NCI-H2107 (cell line): ENCODE results near the gene SRCIN1.

Experiments
- DNase-seq: peaks from one replicate; lab custom pipeline; 2025; lab: John Stamatoyannopoulos, UW

The SRCIN1 gene

GRCh38 chr17:38616361-38616760 lies 10.6 kb upstream of the SRCIN1 start:
- no peak for DNase-seq

- peak; percentile 67 for DNase-seq
Observed at GRCh38 chr17:38613981-38614779, 8.4 kb upstream of the SRCIN1 start.

- DNase-seq, result no peak
Observed at GRCh38 chr17:38613525-38613980, 7.8 kb upstream of the SRCIN1 start.

DNA sequence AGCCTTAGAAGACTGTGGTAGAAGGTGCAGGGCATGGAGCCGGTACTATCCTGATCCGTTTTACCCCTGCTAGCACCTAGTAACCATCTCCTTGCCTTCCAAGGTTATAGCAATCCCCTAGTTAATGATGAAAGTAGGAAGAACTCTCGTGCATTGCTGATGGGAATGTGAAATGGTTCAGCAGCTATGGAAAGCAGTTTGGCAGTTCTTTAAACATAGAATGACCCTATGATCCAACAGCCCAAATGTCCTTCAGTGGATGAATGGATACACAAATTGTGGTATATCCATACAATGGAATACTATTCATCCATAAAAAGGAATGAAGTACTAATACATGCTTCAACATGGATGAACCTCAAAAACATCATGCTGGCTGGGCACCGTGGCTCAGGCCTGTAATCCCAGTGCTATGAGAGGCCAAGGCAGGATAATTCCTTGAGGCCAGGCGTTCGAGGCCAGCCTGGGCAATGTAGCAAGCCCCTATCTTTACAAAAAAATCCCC lies 6.2 kb upstream of the SRCIN1 start:
- DNase-seq, result no peak

DNA sequence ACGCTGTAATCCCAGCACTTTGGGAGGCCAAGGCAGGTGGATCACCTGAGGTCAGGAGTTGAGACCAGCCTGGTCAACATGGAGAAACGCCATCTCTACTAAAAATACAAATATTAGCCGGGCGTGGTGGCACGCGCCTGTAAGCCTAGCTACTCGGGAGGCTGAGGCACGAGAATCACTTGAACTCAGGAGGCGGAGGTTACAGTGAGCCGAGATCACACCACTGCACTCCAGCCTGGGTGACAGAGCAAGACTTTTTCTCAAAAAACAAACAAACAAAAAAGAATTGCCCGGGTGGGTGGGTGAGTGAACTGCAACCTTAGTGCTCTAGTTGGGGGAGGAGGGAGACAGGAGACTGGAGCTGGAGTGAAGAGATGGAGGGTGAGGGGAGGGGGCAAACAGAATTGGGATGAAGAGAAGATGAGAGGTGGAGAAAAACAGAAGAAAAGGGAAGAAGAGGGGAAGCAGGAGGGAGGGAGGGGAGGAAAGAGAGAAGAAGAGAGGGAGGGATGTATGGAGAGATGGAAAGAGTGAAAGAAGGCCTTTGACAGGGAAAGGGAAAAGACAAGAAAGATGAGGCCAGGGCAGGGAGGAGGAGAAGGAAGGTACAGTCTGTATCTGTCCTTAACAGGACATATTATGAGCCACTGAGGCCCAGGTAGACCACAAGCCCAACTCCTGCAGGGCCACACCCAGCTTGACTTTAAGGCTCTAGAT lies 5.5 kb upstream of the SRCIN1 start:
- DNase-seq, result no peak

DNA sequence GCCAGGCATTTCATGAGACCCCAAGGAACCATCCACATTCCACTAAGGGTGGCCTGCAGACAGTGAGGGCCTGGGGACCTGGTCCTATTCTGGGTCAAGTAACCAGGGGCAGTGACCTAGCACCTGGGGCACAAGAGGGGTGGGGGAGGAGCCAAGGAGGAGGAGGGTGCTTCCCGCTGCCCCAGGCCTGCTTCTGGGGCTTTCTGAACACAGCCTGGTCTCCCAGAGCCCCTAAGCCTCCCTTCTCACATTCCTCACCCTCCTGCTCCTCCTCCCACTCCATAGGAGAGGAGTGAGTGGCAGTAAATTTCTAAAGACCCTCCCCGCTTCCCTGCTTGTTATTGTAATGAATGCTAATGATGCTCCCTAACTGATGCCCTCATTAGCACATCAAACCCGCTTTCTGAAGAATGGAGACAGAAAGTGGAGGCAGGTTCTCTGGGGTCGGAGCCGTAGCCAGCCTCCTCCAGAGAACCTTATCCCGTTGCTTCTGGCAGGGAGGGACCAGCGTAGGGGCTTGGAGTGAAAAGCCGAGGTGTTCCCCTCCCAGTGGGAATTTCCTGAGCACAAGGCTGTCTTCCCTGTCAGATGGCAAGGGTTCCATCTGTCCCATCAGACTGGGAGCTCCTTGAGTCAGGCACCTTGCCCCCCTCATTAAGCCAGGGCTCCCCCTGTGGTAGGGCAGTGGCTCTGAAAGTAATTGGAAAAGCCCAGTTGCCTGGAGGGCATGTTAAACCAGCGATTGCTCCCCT lies 3.7 kb upstream of the SRCIN1 start:
- no peak for DNase-seq

DNA sequence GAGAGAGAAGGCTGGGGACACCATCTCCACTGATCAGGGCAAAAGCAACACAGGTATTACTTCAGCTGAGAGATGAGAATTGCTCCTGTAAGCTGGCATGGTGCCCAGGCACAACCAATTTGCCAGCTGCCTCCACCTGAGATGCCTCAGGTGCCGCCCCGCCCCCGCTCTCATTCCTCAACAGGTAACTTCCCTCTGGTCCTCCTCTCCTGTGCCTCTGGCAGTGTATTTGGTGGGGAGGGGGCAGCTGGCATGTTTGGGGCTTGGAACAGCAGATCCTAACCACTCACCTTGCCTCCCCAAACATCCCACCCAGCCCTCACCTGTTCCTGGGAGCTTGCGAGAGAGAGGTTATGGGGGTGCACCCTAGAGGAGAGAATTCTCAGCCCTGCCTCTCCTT lies 2.9 kb upstream of the SRCIN1 start:
- DNase-seq, result peak; percentile 53

DNA sequence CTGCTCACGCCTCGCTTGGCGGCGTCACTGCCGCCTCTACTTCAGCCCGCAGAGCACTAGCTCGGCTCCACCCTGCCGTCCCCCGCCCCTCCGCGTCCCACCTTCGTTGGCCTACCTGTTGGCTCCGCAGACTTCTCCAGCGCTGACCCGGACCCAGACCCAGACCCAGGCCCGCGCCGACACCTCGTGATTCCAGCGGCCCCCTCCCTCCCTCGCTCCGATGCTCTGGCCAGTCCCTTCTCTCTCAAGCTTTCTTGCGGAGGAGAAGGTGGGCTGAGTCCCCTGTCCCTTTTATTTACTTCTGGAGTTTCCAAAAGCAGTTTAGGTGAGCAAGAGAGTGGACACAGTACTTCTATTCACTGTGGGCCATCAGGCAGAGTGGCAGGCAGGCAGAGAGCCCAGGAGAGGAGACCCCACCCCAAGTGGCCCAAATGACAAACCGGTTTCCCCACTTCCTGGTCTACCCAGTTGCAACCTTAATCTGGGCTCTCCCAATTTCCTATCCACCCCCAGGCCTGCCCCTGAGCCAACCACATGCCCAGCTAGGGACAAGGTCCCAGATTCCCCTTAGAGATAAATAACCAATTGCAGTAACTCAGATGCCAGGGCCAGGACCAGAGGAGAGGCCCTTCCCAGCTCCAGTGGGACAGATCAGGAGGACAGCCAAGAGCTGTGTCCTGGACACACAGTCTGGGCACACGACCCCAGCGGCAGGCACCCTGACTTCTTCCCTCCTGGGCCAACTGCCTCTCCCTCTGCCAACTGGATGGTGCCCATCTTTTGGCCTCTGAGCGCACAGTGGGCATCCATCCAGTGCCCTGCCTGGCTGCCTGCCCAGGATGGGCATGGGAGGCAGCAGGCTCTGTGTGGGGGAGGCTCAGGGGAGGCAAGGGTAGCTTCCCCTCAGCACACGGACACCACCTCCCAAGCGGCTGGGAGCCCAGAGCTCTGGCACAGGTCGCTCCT lies 1.2 kb upstream of the SRCIN1 start:
- no peak for DNase-seq

- no peak for DNase-seq
Observed at GRCh38 chr17:38605411-38605840, 326 bp downstream of the SRCIN1 start.

DNA sequence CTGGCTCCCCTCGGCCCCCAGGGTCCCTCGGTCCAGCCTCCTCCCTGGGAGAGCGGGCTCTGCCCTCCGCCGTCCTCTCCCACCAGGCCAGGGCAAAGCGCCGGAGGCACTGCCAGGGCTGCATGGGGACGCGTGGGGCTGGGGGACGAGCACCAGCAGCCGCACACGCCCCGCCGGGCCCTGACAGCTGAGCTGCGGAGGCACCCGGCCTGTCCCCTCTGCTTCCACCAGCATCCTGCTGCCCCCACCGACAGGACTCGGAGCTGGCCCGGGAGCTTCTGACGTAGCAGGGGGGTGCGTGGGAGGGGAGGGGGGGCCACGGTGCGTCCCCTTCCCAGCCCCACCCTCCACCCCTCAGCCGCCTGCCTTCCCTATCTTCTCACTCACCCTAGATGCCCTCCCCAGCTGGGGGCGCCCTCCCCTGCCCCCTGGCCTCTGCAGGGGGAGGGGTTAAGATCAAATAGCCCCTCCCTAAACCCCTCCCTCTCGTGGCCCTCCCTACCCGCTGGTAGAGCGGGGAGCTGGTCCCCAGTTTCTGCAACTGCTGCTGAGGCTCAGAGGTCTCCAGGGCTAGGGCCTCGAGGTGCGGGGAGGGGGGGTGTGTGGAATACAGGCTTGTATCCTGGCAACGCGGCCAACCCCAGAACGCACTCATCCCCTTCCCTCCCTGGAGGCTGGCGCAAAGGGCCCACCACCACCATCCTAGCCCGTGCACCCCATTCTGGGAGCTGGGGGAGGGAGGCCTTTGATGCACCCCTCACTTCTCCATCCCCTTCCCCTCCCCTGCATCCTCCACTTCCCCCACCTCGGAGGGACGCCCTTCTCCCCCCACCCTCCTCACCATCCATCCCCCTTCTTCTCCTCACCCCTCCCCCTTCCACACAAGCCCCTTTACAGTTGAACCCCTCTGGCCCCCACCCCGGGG lies 1.0 kb downstream of the SRCIN1 start:
- DNase-seq, result peak; percentile 47

DNA sequence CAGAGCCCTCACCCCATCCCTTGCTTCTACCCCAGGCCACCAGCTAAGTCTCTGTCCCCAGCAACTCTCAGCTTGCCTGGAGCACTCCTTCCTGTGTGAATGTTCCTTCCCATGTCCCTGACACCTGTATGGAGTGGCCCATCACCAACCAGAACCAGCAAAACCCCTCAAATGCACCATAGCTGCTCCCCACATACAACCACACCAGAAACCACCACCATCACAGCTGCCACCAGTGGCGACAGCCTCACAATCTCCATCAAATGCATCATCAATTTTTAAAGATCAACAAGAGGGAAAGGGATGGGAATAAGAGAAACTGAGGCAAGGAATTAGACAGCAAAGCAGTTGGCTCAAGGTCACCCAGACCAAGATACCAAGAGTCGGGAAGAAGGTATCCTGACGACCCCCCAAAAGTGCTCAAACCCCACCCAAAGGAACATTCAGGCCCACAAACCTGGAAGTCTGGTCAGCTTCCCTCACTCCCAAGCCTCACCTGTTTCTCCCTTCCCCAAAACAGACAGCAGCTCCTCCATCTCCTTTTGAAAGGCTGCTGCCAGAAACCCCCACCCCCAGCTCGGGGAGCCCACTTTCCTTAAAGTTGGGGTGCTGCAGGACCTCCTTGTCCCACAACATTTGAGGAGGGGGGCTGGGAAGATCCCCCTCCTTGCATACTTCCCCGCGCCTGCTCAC lies 1.8 kb downstream of the SRCIN1 start:
- DNase-seq, result no peak

DNA sequence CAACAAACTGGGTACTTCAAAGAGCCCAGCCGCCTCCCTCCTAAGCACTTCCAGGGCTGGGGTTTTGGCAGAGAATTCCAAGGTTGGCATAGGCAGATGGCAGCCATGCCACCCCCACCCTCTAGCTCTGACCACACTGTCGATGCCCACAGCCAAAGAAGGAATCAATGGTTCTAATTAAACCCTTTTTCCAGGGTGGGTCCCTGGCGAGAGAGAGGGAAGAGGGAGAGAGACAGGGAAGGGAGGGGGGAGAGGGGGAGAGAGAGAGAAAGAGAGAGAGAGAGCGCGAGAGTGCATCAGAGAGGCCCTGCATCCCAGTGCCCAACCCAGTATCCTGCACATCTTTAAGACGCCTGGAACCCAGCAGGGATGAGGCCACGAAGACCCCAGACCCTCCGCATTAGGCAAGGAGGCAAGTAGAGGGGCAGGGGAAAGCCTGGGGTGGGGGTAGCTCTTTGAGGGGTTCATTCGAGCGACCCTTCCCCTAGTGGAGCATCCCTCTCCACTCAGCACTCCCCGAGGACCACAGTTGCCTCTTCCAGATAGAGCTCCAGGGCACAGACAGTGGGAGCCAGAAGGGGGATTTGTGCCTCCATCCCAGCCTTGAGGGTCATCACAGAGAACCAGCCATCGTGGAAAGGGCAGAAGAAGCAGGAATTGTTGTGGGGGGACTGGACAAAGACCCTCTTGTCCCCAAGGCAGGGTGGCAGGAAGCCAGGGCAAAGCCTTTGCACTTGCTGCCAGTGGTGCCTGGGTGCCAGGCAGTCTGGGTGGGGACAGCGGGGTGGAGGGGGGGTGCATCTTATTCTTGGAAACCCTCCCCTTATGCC lies 2.6 kb downstream of the SRCIN1 start:
- DNase-seq, result no peak

GRCh38 chr17:38602453-38602852 lies 3.3 kb downstream of the SRCIN1 start:
- no peak for DNase-seq

DNA sequence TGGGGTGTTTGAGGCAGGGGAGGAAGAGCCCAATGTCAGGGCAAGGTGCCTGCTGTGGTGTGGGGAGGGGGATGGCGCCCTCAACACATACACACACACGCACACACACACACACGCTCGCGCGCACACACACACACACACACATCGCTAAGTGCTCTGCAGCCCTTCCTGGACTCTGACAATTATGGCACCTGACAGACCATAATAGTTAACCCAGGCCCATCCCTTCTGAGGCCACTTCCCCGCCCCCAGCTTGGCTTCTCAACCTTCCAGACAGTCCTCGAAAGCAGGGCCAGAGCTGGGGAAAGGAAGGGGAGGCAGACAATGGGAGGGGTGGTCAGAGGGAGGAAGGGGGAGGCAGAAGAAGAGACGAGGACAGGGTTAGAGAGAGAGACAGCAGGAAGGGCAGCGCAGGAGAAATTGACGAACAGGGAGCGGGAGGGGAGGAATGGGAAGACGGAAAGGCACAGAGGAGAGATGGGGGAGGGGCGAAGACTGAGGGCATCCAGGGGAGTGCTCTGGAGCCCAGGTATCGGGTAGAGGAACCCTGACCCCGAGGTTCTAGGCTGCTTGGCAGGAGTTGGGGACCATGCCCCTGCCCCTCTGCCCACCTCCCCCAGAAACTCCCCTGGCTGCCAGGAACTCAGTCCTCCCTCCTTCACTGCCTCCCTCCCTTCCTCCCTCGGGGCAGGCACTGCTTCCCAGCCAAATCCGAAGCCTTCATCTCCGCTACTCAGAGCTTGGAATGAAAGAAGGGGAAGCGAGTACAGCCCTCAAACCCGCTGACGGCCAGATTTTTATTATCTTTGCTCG lies 4.0 kb downstream of the SRCIN1 start:
- DNase-seq, result no peak

DNA sequence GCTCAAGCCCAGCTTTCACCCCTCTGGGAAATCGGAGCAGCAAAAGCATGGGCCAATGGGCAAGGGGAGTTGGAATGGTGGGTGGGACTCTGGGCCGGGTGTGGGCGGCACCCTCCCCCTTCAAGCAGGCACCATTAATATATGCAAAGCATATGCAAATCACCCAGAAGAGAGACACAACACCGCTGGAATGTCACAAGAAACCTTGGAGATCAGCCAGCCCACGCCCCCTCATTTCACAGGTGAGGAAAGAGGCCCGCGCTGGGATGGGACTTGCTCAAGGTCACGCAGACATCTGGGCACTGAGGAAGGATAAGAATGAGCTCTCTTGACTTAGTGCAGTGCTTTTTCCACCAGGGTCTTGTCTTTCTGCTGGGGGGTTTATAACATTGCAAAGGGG lies 4.8 kb downstream of the SRCIN1 start:
- DNase-seq, result no peak

DNA sequence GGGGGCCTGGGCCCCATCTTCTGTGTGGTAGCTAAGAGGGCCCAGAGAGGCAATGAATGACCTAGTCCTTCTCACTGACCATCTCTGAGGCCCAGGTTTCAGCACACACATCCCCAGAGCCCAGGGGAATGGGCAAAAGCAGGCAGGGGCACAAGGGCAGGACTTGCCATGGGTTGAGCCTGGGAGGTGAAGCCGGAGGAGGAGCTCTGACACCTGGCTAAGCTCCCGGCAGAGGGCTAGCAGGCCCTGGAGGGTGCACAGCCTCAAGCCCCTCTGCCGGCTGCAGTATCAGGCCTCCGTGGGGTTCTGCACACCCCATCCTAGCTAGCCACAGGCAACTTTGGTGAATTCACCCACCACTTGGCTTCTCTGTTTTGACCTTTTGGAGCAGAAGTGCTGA lies 5.3 kb downstream of the SRCIN1 start:
- no peak for DNase-seq

GRCh38 chr17:38599398-38599856 lies 6.3 kb downstream of the SRCIN1 start:
- no peak for DNase-seq

- no peak for DNase-seq
Observed at GRCh38 chr17:38598995-38599394, 6.8 kb downstream of the SRCIN1 start.
